Posterior vena cava (tissue), 2 donors: ENCODE results near the gene DLG1. TPM values are rescaled to one million over a fixed set of nuclear protein-coding genes. Genes with fewer than 3 reads are reported as not detected.

Experiments used
- DNase-seq: peaks from one replicate; pipeline ENCODE4 v3.0.0-alpha.2; 2020; ENCODE audit warnings: low spot score
- intact Hi-C, 2 donors: fragments of 100-400 bp; cut with DNase I; formaldehyde crosslinking; loops; one replicate each; pipeline versions ENCODE4 v1.14.1 to v1.14.2; 2022 to 2023
- total RNA-seq, 2 donors: library from RNA; stranded (reverse); fragmentation: NEBNext Ultra II Directional; extraction: Animal tissue kit (Norgen Biotek cat#: 25700); gene quantifications; one replicate each; pipeline ENCODE4 v1.2.1, GENCODE V29; 2021
- donor health status: DM: yes; HTN: yes; CAD: no.
- donor health status: DM: yes; HTN: yes; CAD: no.

DLG1 gene
- total RNA-seq, 2 donors from 2014 or later = 67.9 to 70.3 TPM

GRCh38 chr3:197258168-197258755 is 40.1 kb downstream of the DLG1 start:
- DNase-seq = no peak
- intact Hi-C loops = loop anchor here in 1 of 2 donors (5.0 kb wide), 1 partner anchor 254 kb away; no protein-coding TSS in a partner anchor

DNA sequence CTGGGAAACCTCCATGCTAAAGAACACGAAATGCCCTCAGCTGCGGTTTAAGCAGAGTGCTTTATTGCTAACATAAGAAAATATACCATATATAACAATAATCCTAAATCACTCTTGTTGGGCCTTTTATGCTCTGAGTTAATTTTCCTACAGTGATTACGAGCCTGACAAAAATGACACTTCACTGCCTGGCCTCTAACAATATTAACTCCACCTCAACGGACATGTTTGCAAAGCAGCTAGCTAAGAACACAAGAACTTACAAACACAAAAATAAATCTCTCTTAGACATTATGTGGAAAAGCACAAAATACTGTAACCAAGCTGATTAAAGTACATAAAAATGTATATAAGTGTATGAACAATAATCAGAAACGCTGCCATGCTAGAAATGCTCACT is 40.7 kb downstream of the DLG1 start:
- intact Hi-C loops = loop anchor here in 1 of 2 donors (5.0 kb wide), 1 partner anchor 255 kb away; no protein-coding TSS in a partner anchor
- DNase-seq = no peak

DNA sequence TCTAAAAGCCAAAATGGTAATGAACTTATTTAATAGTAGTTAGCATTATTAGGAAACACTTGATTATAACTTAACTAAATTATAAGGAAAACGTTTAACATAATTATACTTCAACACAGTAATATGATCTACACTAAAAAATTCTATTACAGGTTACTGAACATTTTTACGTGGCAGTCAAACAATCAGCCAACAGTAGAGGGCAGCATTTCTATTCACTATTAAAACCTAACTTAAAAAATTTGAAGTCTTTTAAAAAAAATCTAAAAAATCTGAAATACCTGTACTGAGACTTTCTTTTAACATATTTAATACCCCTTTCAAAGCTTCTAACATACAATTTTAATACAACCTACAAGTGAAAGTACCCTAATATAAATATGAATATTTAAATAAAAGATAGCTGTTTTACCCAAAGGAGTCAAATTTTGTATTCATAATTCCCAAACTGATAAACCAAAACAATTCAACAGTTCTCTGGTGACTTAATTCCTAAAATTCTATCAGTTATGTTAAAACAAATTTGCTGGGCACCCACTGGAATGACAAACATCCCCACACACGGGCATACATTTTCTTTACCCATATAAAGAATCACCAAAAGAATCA is 41.5 kb downstream of the DLG1 start:
- DNase-seq = no peak
- intact Hi-C loops = loop anchor here in 1 of 2 donors (5.0 kb wide), 1 partner anchor 255 kb away; no protein-coding TSS in a partner anchor

GRCh38 chr3:197256104-197256503 is 42.3 kb downstream of the DLG1 start:
- intact Hi-C loops = loop anchor here in 1 of 2 donors (5.0 kb wide), 1 partner anchor 256 kb away; no protein-coding TSS in a partner anchor
- no peak for DNase-seq

- no peak for DNase-seq
- intact Hi-C loops = no loop called here
Measured at GRCh38 chr3:197253238-197253947, 45.0 kb downstream of the DLG1 start.

GRCh38 chr3:197249542-197249941 is 48.9 kb downstream of the DLG1 start:
- no peak for DNase-seq
- intact Hi-C loops = no loop called here

DNA sequence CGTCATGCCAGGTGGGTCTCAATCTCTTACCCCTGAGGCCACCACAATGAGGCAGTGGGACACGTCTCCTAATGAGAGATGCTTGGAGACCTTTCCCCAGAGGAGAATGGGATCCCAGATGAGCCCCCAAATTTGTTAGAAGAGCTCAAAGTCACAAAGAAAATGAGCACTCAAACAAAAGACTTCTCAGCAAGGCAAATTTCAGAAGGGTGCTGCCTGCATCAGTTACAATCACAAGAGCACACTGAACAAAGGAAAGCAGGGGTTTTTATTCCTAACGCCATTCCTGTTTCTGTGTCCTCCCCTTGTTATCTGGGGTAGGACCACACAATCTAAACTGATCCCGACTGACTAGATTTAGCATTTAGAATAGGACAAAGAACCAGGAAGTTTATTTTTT is 50.1 kb downstream of the DLG1 start:
- DNase-seq = no peak
- intact Hi-C loops = no loop called here

DNA sequence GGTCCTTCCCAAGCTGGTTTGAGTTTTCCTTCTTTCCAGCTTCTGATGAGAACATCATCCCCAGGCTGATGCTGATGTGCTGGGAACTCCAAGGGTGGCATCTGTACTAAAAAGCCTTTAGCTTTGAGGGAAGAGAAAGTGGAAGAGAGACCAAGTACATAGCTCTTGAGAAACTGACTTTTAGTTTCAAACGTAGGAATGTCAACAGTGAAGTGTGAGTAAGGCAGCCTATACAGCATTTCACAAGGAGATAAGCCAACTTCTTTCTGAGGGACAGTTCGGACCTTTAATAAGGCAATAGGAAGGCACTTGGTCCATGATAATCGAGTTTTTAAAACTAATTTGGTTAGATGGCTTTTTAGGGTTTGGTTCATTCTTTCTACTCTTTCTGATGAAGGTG is 53.7 kb downstream of the DLG1 start:
- intact Hi-C loops = no loop called here
- no peak for DNase-seq

DNA sequence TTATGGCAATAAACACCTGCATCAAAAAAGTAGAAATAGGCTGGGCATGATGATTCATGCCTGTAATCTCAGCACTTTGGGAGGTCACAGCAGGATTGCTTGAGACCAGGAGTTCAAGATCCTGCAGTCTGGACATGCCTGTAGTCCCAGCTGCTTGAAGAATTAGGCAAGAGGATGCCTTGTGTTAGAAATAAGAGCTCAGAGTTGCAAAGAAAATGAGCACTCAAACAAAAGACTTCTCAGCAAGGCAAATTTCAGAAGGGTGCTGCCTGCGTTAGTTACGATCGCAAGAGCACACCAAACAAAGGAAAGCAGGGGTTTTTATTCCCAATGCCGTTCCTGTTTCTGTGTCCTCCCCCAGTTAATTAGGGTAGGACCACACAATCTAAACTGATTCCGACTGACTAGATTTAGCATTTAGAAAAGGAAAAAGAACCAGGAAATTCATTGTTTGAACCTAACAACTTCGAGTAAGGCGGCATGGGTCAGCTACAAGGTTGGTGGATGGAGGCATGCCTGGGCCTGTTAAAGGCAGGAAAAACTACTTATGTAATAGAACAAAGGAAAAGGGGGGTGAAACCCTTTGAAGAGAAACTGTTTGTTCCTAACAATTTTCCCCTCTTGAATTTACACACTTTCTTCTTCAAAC is 55.5 kb downstream of the DLG1 start:
- DNase-seq = no peak
- intact Hi-C loops = no loop called here

- no peak for DNase-seq
- intact Hi-C loops = no loop called here
Measured at GRCh38 chr3:197241173-197241572, 57.2 kb downstream of the DLG1 start.

DNA sequence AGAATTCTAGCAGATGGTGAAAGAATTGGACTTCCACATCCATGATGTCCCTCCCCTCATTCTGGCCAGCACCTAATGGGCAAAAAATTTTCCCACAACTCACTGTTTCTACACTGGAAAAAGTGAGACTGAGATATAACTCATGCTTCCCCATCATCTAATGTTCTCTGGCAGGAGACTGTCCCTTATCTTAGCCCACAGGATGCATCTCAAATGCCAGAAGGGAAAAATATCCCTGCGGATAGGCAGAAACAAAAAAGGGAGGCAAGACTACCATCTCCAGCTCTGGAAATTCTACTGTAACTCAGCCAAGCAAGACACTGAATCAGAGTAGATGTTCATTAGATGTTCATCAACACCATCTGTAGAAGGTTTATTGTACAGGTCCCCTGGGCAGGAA is 58.6 kb downstream of the DLG1 start:
- DNase-seq = no peak
- intact Hi-C loops = no loop called here

- intact Hi-C loops = no loop called here
- DNase-seq = no peak
Measured at GRCh38 chr3:197238842-197239241, 59.6 kb downstream of the DLG1 start.

- intact Hi-C loops = no loop called here
- DNase-seq = no peak
Measured at GRCh38 chr3:197237897-197238296, 60.5 kb downstream of the DLG1 start.

DNA sequence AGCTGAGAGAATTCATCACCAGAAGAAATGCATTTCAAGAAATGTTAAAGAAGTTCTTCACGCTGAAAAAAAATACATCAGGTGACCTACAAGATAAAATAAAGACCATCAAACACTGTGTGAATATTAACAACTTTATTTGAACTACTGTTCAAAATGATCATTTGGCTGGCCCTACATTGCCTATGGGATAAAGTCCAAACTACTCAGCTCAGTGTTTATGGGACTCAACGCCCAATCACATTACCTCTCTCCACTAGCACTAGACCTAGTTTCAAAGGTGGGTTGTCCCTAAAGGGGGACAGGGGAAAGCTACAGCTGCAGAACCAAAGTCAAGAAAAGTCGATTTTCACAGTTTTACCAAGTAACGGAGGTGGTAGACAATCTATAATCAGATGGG is 62.0 kb downstream of the DLG1 start:
- intact Hi-C loops = no loop called here
- DNase-seq = no peak

- DNase-seq = no peak
- intact Hi-C loops = no loop called here
Measured at GRCh38 chr3:197234947-197235914, 63.2 kb downstream of the DLG1 start.

DNA sequence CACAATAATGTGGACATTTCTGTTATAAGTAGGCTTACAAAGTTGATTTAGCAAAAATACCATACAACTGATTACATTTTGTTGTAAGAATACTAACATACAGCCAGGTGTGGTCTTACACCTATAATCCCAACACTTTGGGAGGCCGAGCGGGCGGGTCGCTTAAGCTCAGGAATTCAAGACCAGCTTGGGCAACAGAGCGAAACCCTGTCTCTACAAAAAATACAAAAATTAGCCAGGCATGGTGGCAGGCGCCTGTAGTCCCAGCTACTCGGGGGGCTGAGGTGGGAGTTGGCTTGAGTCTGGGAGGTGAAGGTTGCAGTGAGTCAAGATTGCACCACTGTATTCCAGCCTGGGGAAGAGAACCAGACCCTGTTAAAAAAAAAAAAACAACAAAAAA is 67.1 kb downstream of the DLG1 start:
- DNase-seq = no peak
- intact Hi-C loops = no loop called here

- intact Hi-C loops = no loop called here
- no peak for DNase-seq
Measured at GRCh38 chr3:197229836-197230235, 68.6 kb downstream of the DLG1 start.

DNA sequence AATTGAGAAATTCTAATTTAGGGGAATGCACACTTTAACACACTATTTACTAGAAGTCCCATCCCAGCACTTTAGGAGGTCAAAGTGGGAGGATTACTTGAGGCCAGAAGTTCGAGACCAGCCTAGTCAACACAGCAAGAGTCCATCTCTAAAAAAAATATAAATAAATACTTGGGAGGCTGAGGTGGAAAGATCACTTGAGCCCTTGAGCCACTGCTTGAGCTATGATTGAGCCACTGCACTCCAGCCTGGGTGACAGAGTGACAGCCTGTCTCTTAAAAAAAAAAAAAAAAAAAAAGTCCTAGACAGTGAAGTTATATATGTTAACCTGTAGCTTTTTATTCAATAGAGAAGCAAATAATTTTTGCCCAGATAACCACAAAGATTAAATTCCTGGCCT is 69.2 kb downstream of the DLG1 start:
- intact Hi-C loops = no loop called here
- no peak for DNase-seq
